Choroid plexus epithelial cell (primary cell): Measurements from ENCODE around the gene XPO6.
"Not testable (repeated sequence)": the region's sequence is repeated elsewhere in the genome, so short reads cannot be mapped to it uniquely, and the experiment has no call there.

Source experiments
- DNase-seq: peaks from one replicate; pipeline ENCODE4 v3.0.0-alpha.2; 2010; ENCODE audit warnings: low read depth
- H3K4me3 ChIP-seq: 2 replicates; pipeline ENCODE4 v1.5.1; 2011; ENCODE audit warnings: low read depth, mild to moderate bottlenecking, control low read depth, low read length, moderate library complexity
- TF ChIP-seq, protein P1 (sequence below): conservative IDR thresholded peaks from 2 replicates; pipeline ENCODE4 v1.5.1; 2011; ENCODE audit warnings: low read depth, mild to moderate bottlenecking, control low read depth, inconsistent platforms, low read length, moderate library complexity

The XPO6 gene

DNA sequence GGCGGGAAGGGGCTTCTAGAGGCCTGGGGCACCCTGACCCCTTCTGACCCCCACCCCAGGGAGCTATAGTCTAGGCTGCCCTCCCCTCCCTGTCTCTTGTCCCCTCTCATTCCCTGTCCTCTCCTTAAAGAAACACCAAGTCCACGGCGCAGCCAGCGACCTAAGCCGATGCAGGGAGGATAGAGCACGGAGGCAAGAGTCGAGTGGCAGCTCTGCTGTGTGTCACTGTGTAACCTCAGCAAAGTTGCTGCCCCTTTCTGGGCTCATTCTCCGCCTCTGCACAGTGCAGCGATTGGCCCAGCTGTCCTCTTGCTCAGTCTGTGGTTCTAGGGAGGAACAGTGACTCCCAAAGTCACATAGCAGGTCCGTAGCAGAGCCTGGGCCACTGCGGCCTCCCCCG is 44.1 kb upstream of the XPO6 start:
- no peak for DNase-seq

DNA sequence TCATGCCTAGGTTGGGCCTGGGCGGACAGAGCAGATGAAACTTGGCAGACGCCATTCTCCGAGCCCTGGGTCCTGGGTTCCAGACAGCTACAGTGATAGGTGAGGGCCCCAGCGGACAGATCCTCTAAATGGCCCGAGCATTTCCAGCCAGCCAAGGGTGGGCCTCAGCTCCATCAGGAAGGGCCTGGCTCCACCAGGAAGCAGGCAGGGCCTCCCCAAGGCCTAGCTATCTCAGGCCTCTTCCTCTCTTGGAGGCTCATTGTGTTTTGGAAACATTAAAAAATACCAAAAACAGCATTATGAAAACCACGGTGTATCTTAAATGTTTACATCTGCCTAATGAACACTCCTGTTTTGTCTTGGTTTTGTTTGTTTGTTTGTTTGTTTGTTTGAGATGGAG is 42.4 kb upstream of the XPO6 start:
- TF ChIP-seq, protein P1, sequence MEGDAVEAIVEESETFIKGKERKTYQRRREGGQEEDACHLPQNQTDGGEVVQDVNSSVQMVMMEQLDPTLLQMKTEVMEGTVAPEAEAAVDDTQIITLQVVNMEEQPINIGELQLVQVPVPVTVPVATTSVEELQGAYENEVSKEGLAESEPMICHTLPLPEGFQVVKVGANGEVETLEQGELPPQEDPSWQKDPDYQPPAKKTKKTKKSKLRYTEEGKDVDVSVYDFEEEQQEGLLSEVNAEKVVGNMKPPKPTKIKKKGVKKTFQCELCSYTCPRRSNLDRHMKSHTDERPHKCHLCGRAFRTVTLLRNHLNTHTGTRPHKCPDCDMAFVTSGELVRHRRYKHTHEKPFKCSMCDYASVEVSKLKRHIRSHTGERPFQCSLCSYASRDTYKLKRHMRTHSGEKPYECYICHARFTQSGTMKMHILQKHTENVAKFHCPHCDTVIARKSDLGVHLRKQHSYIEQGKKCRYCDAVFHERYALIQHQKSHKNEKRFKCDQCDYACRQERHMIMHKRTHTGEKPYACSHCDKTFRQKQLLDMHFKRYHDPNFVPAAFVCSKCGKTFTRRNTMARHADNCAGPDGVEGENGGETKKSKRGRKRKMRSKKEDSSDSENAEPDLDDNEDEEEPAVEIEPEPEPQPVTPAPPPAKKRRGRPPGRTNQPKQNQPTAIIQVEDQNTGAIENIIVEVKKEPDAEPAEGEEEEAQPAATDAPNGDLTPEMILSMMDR: no peak

More for the DNA sequence above, 44.1 kb upstream of the XPO6 start:
- TF ChIP-seq, protein P1: no peak
- no peak overlapping the region for H3K4me3 ChIP-seq

DNA sequence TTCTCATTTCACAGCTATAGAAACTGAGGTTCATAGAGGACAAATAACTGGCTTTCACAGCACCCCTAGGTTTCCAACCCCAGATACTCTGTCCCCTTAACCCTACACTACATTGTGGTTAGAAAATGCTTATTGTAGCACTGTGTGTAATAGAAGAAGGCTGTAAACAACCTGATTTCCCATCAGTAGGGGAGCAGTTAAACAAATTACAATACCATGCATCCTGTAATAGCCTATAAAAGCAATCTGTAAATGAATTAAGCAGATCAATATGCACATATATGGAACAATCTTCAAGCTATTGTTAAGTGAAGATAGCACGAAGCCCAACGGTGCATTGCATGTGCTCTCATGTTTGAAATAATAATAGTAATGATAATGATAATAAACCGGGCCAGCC is 39.2 kb upstream of the XPO6 start:
- H3K4me3 ChIP-seq: no peak overlapping the region
- TF ChIP-seq, protein P1: no peak
- no peak for DNase-seq

More for the DNA sequence above, 42.4 kb upstream of the XPO6 start:
- DNase-seq: no peak
- no peak overlapping the region for H3K4me3 ChIP-seq

DNA sequence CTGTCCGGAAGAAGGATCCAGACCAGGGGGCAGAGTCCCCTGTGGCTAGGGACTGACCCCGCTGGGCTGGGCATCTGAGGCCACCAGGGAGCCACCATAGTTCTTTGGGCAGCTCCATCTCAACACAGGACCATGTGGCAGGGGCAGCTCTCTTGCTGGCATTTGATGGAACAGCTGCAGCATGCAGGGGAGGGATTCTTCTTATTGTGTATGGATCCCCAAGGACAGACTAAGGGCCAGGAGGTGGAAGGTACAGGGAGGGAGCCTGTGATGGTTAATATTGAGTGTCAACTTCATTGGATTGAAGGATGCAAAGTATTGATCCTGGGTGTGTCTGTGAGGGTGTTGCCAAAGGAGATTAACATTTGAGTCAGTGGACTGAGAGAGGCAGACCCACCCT is 37.7 kb upstream of the XPO6 start:
- H3K4me3 ChIP-seq, DNase-seq: not testable (repeated sequence)

DNA sequence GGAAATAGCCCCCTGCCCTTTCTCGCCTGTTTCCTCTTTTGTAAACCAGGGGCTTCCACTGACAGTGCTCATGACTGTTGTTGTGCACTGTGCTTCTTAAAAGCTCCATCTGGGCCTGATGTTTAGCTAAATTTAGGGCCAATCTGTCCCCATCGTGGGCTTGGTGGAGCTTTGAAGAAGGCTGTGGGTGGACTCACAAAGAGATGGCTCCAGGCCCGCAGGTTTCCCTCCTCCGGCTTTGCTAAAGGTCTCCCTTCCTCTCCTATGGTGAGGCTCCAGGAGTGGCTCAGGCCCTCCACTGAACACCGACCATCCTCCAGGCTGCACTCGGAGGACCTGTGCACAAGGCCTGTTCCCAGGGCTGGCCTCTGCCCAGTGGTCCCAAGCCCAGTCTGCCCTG is 30.2 kb upstream of the XPO6 start:
- DNase-seq: no peak
- no peak overlapping the region for H3K4me3 ChIP-seq
- TF ChIP-seq, protein P1: no peak

DNA sequence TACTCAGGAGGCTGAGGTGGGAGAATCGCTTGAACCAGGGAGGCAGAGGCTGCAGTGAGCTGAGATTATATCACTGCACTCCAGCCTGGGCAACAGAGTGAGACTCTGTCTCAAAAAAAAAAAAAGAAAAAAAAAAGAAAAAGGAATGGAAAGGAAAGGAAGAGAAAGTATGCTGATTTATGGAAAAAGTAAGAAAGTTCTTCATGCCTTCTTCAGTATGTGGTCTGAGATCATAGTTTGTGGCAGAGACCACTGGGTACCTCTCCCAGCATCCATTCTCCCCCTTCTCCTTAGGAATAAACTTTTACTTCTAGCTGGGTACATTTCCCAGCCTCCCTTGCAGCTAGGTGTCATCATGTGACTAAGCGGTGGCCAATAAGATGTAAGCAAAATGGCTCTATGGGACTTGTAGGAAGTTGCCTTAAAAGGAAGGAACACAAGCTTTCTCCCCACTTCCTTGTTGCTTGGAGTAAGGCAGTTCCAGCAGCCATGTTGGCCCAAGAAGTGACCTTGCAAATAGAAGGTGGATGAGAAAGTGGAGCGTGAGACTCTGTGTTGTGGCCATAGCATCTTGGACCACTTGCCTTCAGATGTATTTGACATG is 26.1 kb upstream of the XPO6 start:
- no peak for DNase-seq
- TF ChIP-seq, protein P1: no peak
- no peak overlapping the region for H3K4me3 ChIP-seq

DNA sequence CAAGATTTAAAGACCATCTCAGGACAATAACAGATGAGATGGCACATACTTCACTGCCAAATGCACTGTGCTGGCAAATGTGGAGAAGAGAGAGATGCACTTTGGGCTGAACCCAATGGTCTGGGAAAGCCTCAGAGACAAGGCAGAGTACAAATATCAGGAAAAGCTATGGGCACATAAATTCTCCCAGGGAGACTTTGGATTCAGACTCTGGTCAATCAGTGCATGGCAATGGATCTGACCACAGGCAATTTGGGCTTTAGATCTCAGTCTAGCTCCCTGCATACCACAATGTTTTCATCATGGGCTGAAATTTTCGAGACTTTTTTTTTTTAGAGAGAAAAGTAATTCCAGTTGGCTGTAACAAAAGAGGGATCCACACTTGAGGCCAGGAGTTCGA is 20.0 kb upstream of the XPO6 start:
- no peak overlapping the region for H3K4me3 ChIP-seq
- TF ChIP-seq, protein P1: no peak
- no peak for DNase-seq

DNA sequence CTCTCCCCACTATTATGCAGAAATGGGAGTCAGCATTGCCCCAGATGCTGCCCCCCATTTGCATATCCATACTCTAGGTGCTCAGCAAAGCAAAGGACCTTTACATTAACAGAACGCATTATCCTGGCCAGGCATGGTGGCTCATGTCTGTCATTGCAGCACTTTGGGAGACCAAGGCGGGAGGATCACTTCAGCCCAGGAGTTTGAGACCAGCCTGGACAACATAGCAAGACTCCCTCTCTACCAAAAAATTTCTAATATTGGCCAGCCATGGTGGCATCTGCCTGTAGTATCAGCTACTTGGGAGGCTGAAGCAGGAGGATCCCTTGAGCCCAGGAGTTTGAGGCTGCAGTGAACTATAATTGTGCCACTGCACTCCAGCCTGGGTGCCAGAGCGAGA is 12.1 kb upstream of the XPO6 start:
- not testable (repeated sequence) for DNase-seq, H3K4me3 ChIP-seq

DNA sequence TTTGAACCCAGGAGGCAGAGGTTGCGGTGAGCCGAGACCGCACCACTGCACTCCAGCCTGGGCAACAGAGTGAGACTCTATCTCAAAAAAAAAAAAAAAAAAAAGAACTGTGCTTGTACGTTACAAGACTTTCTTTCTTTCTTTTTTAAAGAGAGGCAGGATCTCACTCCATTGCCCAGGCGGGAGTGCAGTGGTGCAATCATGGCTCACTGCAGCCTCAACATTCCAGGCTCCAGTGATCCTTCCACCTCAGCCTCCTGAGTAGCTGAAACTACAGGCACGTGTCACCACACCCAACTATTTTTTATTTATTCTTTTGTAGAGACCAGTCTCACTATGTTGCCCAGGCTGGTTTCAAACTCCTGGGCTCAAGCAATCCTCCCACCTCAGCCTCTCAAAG is 8.0 kb upstream of the XPO6 start:
- not testable (repeated sequence) for DNase-seq, H3K4me3 ChIP-seq
